A549 treated with DMSO at 1 μM for 4 hours (cell line): Measurements from ENCODE around the gene HMBS. TPM values are rescaled to one million over a fixed set of nuclear protein-coding genes. Genes with fewer than 3 reads are reported as not detected.

ENCODE experiments used
- total RNA-seq: library from RNA; stranded (reverse); fragments of 200-300 nt; extraction: Qiagen RNA extraction; gene quantifications from 5 replicates; pipeline ENCODE4 v1.2.3, GENCODE V29; 2022; ENCODE audit warnings: low read depth

HMBS gene
- total RNA-seq = 45.9 to 53.9 TPM (median 52.6 TPM) in 5 replicates

DNA sequence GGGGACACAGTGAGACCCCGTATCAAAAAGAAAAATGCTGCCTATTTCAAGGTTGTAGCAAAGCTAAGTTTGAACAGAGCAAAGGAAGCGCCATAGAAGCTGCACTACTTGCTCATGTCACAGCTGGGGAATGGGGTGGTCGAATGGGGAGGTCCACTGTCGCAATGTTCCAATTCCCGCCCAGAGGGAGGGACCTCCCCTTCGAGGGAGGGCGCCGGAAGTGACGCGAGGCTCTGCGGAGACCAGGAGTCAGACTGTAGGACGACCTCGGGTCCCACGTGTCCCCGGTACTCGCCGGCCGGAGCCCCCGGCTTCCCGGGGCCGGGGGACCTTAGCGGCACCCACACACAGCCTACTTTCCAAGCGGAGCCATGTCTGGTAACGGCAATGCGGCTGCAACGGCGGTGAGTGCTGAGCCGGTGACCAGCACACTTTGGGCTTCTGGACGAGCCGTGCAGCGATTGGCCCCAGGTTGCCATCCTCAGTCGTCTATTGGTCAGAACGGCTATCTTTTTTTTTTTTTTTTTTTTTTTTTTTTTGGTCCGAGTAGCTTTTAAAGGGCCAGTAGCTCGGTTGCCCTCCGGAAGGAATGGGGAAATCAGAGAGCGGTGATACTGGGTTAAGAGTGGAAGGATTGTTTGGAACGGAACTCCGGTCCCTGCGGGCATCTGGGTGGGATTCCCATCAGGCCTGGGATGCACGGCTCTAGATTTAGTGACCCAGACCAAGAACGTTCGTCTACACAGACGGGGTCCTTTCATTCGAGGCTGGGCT, at the start of gene HMBS:
TSS of gene HMBS (plus strand) at position 219 of the 774 bp plus-strand sequence. CDS start at position 372, 153 bp downstream.

DNA sequence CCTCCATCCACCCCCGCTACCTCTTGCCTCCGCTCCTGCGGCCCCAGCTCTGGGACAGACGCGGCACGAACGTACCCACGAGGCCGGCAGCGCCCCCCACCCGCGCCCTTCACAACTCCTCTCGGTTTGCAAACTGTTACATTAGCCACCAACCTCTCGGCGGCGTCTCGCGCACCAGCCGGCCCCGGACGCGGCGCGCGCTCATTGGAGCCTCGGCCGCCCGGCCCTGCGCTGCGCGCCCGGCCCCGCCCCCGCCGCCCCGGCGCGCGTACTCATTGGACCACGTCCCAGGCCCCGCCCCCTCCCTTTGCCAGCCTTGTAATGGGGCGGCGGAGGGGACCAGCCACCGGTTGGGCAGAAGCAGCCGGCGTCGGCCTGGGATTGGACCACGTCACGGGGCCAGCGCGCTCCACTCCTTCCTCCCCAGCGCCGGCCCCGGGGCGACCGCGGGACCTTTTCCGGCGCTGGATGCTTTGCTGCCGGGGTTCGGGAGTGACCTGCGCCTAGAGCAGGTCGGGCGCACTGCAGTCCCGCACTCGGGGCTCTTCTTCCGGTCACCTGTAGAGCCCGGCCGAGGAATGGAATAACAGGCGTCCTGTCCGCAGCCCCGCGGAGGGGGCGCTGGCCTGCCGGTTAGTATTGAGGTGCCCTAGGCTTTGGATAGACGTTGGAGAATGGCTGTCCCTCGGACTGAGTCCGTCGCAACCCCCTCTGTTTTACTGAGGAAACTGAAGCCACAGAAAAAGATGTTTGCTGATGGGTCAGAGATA, 27.5 kb upstream of the HMBS start, which contains the start of gene HYOU1:
TSS of gene HYOU1 (minus strand) at position 206 of the 770 bp plus-strand sequence. CDS start 1,045 bp downstream, outside the sequence.

DNA sequence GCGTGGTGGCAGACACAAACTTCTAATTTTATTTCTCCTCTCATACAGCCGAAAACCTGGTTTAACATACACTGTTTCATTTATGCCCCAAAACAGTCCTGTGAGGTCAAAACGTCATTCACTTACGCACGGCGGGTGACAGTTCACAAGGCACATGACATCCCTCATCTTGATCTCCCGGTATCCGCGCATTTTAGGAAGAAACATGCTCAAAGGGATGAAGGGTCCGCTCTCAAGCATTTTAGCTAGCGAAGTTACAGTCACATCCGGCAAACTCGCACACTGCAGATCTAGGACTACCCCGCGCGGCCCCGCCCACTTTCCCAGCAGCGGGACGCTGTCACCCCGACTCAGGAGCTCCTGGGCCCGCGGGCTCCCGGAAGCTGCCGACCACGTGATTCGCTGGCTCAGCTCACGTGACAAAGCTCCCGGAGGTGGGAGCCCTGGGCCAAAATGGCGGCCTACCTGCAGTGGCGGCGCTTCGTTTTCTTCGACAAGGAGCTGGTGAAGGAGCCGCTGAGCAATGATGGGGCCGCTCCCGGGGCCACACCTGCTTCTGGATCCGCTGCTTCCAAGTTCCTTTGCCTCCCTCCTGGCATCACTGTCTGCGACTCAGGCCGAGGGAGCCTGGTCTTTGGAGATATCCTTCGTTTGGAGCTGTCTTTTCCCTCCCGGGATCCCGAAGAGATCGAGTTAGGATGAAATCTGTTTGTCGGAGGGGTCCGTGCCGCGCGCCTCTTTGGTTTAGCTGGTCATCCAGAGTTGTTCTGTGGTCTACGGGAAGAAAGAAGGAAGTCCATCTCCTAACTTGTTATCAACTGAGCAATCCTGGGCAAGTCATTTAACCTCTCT, 17.1 kb upstream of the HMBS start, which contains the start of gene VPS11:
TSS of gene VPS11 (plus strand) at position 448 of the 852 bp plus-strand sequence. CDS start at position 454, 6 bp downstream.

DNA sequence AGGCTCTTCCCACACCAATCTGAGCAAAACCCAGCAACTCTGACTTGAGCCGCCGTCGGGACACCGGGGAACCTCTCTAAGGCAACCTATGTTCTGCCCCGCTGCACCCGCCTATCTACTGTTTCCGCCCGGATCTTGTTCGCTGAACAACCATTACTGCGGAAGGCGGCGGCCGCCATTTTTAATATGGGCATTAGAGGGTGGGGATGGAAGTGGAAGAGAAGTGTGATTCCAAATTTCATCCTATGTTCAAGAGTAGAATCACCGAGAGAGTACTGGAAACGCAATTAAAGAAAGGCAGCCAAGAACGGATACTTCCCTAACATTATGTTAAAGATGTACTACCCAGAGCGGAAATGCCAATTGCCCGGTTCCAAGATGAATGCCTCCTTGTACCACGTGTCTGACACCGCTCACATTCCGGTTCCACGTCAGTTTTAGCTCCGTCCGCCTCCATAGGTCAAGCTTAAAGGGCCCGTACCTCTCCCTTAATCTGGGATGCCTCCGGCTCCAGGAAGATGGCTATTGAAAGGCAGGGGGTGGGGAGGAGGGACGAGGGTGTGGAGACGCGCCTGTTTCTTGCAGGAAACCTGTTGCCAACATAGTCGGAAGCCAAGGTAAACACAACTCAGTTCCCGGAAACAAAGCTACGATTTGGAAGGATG, 17.2 kb downstream of the HMBS start, which contains the start of gene DPAGT1:
TSS of gene DPAGT1 (minus strand) at position 95 of the 665 bp plus-strand sequence. CDS start 198 bp downstream, outside the sequence.

DNA sequence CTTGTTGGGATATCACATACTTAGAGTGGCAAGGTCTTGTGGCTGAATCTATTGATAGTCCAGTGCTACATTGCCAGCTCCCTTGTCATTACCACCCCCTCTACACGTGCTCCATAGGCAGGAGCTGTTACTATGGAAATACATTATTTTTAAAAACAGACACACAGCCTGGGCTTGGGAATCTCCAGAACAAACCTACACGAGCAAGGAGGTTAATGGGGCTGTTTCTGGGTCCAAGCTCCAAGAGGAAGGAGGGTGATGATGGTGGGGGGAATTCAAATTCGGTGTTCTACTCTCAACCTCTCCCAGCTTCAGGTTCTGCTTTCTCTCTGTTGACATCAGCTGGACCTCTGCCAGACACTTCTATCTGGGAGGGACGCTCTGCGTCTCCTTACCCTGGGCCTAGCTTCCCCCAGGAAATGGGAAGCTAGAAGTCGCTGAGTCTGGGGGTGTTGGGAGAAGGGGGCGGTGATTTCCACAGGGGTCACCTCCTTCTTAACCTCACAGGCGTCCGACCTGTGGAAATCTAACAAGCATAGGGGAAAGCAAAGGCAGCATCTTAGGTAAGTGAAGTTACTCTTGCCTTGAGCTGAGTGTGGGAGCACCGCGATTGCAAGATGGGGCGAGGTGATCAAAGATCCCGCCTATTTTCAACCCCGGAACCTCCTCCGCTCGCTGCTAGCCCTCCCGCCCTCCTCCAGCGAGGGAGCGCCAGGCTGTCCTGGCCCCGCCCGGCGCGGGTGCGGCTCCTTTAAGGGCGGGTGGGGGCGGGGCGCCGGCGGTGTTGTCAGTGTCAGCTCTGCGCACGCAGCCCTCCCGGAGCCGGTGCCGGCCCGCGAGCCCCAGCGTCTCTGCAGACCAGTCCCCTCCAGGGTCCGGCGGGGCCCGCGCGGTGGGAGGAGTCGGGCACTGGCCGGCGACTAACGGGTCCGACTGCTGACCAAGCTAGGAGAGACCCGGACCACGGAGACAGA, 22.2 kb downstream of the HMBS start, which contains the start of gene C2CD2L:
TSS of gene C2CD2L (plus strand) at position 781 of the 974 bp plus-strand sequence. CDS start 398 bp downstream, outside the sequence.

DNA sequence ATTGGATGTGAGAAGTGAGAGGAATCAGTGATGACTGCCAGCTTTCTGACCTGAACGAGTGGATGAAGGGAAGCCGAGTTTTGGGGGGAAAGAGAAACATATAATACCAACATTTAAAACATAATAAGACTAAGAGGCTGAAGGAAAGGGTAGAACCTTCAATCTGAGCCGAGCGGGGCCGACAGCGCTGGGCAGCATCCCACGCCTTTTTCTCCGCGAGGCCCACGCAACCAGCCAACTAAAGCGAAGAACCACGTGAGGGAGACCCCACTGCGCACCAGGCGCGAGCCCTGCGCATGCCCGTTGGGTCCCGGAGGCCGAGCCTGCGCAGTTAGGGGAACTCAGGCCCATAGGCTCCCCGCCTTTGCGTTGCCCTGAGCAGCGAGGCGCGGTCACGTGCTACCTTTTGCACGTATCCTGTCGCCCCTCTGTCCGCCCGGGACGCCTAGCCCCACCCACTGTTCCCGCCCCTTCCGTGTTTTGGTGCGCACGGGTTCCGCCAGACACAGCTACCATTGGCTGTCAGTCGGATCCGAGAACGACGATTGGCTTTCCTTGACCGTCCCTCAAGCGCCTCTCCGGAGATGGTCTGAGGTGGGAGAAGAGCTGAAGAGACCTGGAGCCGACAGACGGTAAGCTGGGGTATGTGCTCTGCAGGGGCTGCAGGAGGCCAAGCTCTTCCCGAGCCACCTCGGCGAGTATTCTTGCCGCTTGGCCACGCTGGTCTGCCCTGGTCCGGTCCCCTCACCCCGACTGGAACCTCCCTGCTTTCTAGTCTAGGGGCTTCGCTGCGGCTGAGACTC, 36.5 kb downstream of the HMBS start, which contains the start of gene HINFP:
TSS of gene HINFP (plus strand) at position 573 of the 803 bp plus-strand sequence. CDS start 5,365 bp downstream, outside the sequence.

Other genes starting within 250 kb of the HMBS start
- 0.07 to 0.24 TPM (median 0.20 TPM) in 5 replicates for gene CXCR5, start 201.0 kb upstream of the HMBS start, total RNA-seq
- gene BCL9L, start 159.0 kb upstream of the HMBS start, total RNA-seq = 86.6 to 141 TPM (median 122 TPM) in 5 replicates
- gene UPK2, start 128.6 kb upstream of the HMBS start, total RNA-seq = 0.53 to 0.94 TPM (median 0.81 TPM) in 5 replicates
- not detected in 5 replicates for gene FOXR1, start 113.1 kb upstream of the HMBS start, total RNA-seq
- 10.0 to 18.0 TPM (median 11.3 TPM) in 5 replicates for gene CENATAC, start 86.7 kb upstream of the HMBS start, total RNA-seq
- 759 to 1,109 TPM (median 829 TPM) in 5 replicates for gene RPS25, start 66.5 kb upstream of the HMBS start, total RNA-seq
- 57.0 to 64.6 TPM (median 62.7 TPM) in 5 replicates for gene TRAPPC4, start 66.1 kb upstream of the HMBS start, total RNA-seq
- gene SLC37A4, start 54.0 kb upstream of the HMBS start, total RNA-seq = 10.3 to 11.8 TPM (median 11.0 TPM) in 5 replicates
- 46.0 to 54.7 TPM (median 51.4 TPM) in 5 replicates for gene HYOU1, start 27.7 kb upstream of the HMBS start, total RNA-seq
- 10.7 to 13.6 TPM (median 12.8 TPM) in 5 replicates for gene VPS11, start 17.1 kb upstream of the HMBS start, total RNA-seq
- 35.9 to 44.7 TPM (median 42.6 TPM) in 5 replicates for gene DPAGT1, start 17.0 kb downstream of the HMBS start, total RNA-seq
- 5.2 to 7.0 TPM (median 6.6 TPM) in 5 replicates for gene C2CD2L, start 22.5 kb downstream of the HMBS start, total RNA-seq
- 10.4 to 11.9 TPM (median 10.9 TPM) in 5 replicates for gene HINFP, start 36.7 kb downstream of the HMBS start, total RNA-seq
- 0.19 to 0.36 TPM (median 0.25 TPM) in 5 replicates for gene ABCG4, start 64.2 kb downstream of the HMBS start, total RNA-seq
- gene NLRX1, start 83.8 kb downstream of the HMBS start, total RNA-seq = 9.3 to 11.7 TPM (median 11.5 TPM) in 5 replicates
- 0.07 to 0.25 TPM (median 0.17 TPM) in 3 of 5 replicates, not detected in the others for gene NHERF4, start 100.6 kb downstream of the HMBS start, total RNA-seq
- gene CBL, start 121.5 kb downstream of the HMBS start, total RNA-seq = 7.8 to 11.6 TPM (median 10.8 TPM) in 5 replicates
- 10.4 to 13.7 TPM (median 11.8 TPM) in 5 replicates for gene MCAM, start 232.2 kb downstream of the HMBS start, total RNA-seq
- 32.7 to 44.8 TPM (median 36.3 TPM) in 5 replicates for gene RNF26, start 249.6 kb downstream of the HMBS start, total RNA-seq